UCSD-AML1 (cell line): ENCODE measurements around the gene CCL28.

Experiments
- DNase-seq: peaks from one replicate; lab custom pipeline; 2025; ENCODE audit not compliant: unreplicated experiment; lab: John Stamatoyannopoulos, UW

CCL28 gene

DNA sequence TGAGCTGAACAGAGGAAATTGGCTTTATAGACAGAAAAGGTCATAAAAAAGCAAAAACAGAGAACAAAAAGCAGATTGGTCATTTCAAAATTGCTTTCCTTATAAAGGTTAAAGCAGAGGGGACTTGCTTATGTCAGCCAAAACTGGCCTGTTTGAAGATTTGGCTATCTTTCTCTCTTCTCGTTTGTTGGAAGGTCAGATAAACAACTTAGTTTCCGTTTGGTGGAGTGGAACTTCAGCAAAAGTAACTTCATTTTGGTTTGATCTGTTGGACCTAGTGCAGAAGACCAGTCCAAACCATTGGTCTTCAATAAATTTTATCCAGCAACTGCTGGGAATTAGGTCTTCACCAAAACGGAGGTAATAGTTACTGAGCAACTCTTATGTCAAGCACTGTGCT lies 53.9 kb downstream of the CCL28 start:
- no peak for DNase-seq

- no peak for DNase-seq
Measured at GRCh38 chr5:43357878-43358281, 54.3 kb downstream of the CCL28 start.

- DNase-seq = no peak
Measured at GRCh38 chr5:43357067-43357466, 55.1 kb downstream of the CCL28 start.

DNA sequence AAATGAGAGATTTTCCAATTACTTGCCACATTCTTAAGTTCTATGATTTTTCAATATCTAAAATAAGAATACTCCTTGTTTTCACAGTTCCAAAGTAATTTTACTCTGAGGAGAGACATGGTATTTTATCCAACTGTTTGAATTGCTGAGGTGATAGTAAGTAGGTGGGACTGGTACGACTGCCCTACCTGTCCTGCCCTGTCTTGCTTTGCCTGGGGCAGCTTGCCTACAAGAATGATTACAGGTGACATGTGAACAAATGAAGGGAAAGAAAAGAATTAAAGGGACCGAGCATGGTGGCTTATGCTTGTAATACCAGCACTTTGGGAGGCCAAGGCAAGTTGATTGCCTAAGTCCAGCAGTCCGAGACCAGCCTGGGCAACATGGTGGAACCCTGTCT lies 57.4 kb downstream of the CCL28 start:
- DNase-seq = no peak

- no peak for DNase-seq
Measured at GRCh38 chr5:43353668-43354067, 58.5 kb downstream of the CCL28 start.

GRCh38 chr5:43352915-43353314 lies 59.3 kb downstream of the CCL28 start:
- no peak for DNase-seq

GRCh38 chr5:43352131-43352530 lies 60.1 kb downstream of the CCL28 start:
- DNase-seq = no peak

- DNase-seq = no peak
Measured at GRCh38 chr5:43348861-43349363, 63.3 kb downstream of the CCL28 start.

GRCh38 chr5:43348207-43348606 lies 64.0 kb downstream of the CCL28 start:
- DNase-seq = no peak

GRCh38 chr5:43338862-43339261 lies 73.3 kb downstream of the CCL28 start:
- no peak for DNase-seq

GRCh38 chr5:43336159-43336558 lies 76.0 kb downstream of the CCL28 start:
- DNase-seq = no peak

- DNase-seq = no peak
Measured at GRCh38 chr5:43335681-43336080, 76.5 kb downstream of the CCL28 start.

DNA sequence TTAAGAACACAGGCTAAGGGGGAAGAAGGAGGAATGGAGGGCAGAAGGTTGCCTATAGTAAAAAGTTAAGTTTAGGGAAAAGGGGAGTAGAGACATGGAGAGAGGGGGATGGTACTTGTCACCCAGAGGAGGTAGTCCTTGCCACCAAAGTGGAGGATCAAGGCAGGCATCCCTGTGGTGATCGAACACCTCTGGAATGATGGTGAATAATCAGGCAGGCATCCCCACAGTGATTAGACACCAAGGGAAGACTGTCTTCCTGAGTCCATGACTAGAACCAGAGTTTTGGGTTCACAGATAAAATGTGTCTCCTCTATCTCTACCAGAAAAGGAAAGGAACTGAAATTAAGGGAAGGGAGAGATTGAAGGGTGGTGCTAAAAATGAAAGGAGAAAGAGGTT lies 79.8 kb downstream of the CCL28 start:
- DNase-seq = no peak
